ENCODE results near the gene RAPH1. TPM values are rescaled to one million over a fixed set of nuclear protein-coding genes. Genes with fewer than 3 reads are reported as not detected.
"Not testable (repeated sequence)": the region's sequence is repeated elsewhere in the genome, so short reads cannot be mapped to it uniquely, and the experiment has no call there.

Gene RAPH1
- polyA plus RNA-seq, 1 donor = 21.2 TPM

GRCh38 chr2:203441463-203441862 lies 93.6 kb downstream of the RAPH1 start:
- Histone ChIP-seq H3K27me3 (ENCODE audit: control insufficient read depth, insufficient read depth, low read length) (no peaks in the 10 kb centered on the region), H3K4me3 (ENCODE audit: low read length) (no peak overlapping the region), H3K4me1 (ENCODE audit: control insufficient read depth, insufficient read depth, low read length) (no peaks in the 10 kb centered on the region), H3K9me3 (ENCODE audit: control insufficient read depth, low read depth, low read length) (no peaks in the 10 kb centered on the region), H3K36me3 (ENCODE audit: control insufficient read depth, insufficient read depth, low read length) (peaks cover 57% of the 10 kb centered on the region), H3K27ac (ENCODE audit: low read length) (no peak overlapping the region)
- 100% methylated on average over 1 of the region's 3 CpGs for WGBS (ENCODE audit: insufficient coverage, low lambda C conversion rate)
- DNase-seq = no peak

GRCh38 chr2:203440671-203441070 lies 94.4 kb downstream of the RAPH1 start:
- no peak for DNase-seq
- no peaks in the 10 kb centered on the region for H3K4me1 ChIP-seq (ENCODE audit: control insufficient read depth, insufficient read depth, low read length)
- no peaks in the 10 kb centered on the region for H3K27me3 ChIP-seq (ENCODE audit: control insufficient read depth, insufficient read depth, low read length)
- no CpG with 5 or more reads among the region's 4 CpGs for WGBS (ENCODE audit: insufficient coverage, low lambda C conversion rate)
- peaks cover 53% of the 10 kb centered on the region for H3K36me3 ChIP-seq (ENCODE audit: control insufficient read depth, insufficient read depth, low read length)
- H3K9me3 ChIP-seq (ENCODE audit: control insufficient read depth, low read depth, low read length) = no peaks in the 10 kb centered on the region
- H3K4me3 ChIP-seq (ENCODE audit: low read length) = no peak overlapping the region
- no peak overlapping the region for H3K27ac ChIP-seq (ENCODE audit: low read length)

GRCh38 chr2:203438528-203438927 lies 96.6 kb downstream of the RAPH1 start:
- Histone ChIP-seq H3K9me3 (ENCODE audit: control insufficient read depth, low read depth, low read length) (no peaks in the 10 kb centered on the region), H3K4me3 (ENCODE audit: low read length) (no peak overlapping the region), H3K36me3 (ENCODE audit: control insufficient read depth, insufficient read depth, low read length) (peaks cover 42% of the 10 kb centered on the region), H3K27me3 (ENCODE audit: control insufficient read depth, insufficient read depth, low read length) (no peaks in the 10 kb centered on the region), H3K27ac (ENCODE audit: low read length) (no peak overlapping the region), H3K4me1 (ENCODE audit: control insufficient read depth, insufficient read depth, low read length) (no peaks in the 10 kb centered on the region)
- no peak for DNase-seq
- no CpG with 5 or more reads among the region's 2 CpGs for WGBS (ENCODE audit: insufficient coverage, low lambda C conversion rate)

GRCh38 chr2:203437511-203437910 lies 97.6 kb downstream of the RAPH1 start:
- no peak overlapping the region for H3K27ac ChIP-seq (ENCODE audit: low read length)
- no CpG with 5 or more reads among the region's 4 CpGs for WGBS (ENCODE audit: insufficient coverage, low lambda C conversion rate)
- H3K4me1 ChIP-seq (ENCODE audit: control insufficient read depth, insufficient read depth, low read length) = no peaks in the 10 kb centered on the region
- H3K9me3 ChIP-seq (ENCODE audit: control insufficient read depth, low read depth, low read length) = no peaks in the 10 kb centered on the region
- H3K36me3 ChIP-seq (ENCODE audit: control insufficient read depth, insufficient read depth, low read length) = peaks cover 37% of the 10 kb centered on the region
- no peaks in the 10 kb centered on the region for H3K27me3 ChIP-seq (ENCODE audit: control insufficient read depth, insufficient read depth, low read length)
- no peak for DNase-seq
- no peak overlapping the region for H3K4me3 ChIP-seq (ENCODE audit: low read length)

DNA sequence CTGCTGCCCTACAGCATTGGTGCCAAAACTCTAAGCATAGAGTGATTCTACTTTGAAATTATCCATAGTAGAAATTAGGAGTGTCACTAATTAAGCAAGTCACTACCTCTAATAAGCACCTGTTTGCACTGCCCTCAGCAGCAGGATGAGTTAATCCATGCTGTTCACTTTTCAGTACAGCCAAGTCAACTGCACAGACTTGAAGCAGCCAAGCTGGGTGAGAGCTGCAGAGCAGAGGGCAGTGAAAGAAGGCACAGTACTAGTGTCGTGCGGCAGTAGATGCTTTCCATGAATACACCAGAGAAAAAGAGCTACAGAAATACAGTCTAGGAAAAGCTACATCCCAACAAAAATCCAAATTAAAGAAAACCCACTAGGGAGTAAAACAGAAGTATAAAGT lies 98.6 kb downstream of the RAPH1 start:
- H3K27me3 ChIP-seq (ENCODE audit: control insufficient read depth, insufficient read depth, low read length) = no peaks in the 10 kb centered on the region
- peaks cover 27% of the 10 kb centered on the region for H3K36me3 ChIP-seq (ENCODE audit: control insufficient read depth, insufficient read depth, low read length)
- no peak for DNase-seq
- H3K9me3 ChIP-seq (ENCODE audit: control insufficient read depth, low read depth, low read length) = no peaks in the 10 kb centered on the region
- H3K27ac ChIP-seq (ENCODE audit: low read length) = no peak overlapping the region
- no peak overlapping the region for H3K4me3 ChIP-seq (ENCODE audit: low read length)
- no peaks in the 10 kb centered on the region for H3K4me1 ChIP-seq (ENCODE audit: control insufficient read depth, insufficient read depth, low read length)
- WGBS (ENCODE audit: insufficient coverage, low lambda C conversion rate) = no CpG with 5 or more reads among the region's 2 CpGs

- H3K36me3 ChIP-seq (ENCODE audit: control insufficient read depth, insufficient read depth, low read length) = peaks cover 8% of the 10 kb centered on the region
- no peaks in the 10 kb centered on the region for H3K9me3 ChIP-seq (ENCODE audit: control insufficient read depth, low read depth, low read length)
- H3K27me3 ChIP-seq (ENCODE audit: control insufficient read depth, insufficient read depth, low read length) = no peaks in the 10 kb centered on the region
- H3K27ac ChIP-seq (ENCODE audit: low read length) = no peak overlapping the region
- no peak for DNase-seq
- H3K4me3 ChIP-seq (ENCODE audit: low read length) = no peak overlapping the region
- WGBS (ENCODE audit: insufficient coverage, low lambda C conversion rate) = 89% methylated on average over 1 of the region's 6 CpGs
- H3K4me1 ChIP-seq (ENCODE audit: control insufficient read depth, insufficient read depth, low read length) = no peaks in the 10 kb centered on the region
Measured at GRCh38 chr2:203432811-203433210, 102.3 kb downstream of the RAPH1 start.

GRCh38 chr2:203431391-203432185 lies 103.5 kb downstream of the RAPH1 start:
- no peak overlapping the region for H3K4me3 ChIP-seq (ENCODE audit: low read length)
- DNase-seq = peak in 1 of 2 donors; percentile 15
- H3K4me1 ChIP-seq (ENCODE audit: control insufficient read depth, insufficient read depth, low read length) = no peaks in the 10 kb centered on the region
- H3K27me3 ChIP-seq (ENCODE audit: control insufficient read depth, insufficient read depth, low read length) = no peaks in the 10 kb centered on the region
- WGBS (ENCODE audit: insufficient coverage, low lambda C conversion rate) = 22% methylated on average over 3 of the region's 5 CpGs
- H3K9me3 ChIP-seq (ENCODE audit: control insufficient read depth, low read depth, low read length) = no peaks in the 10 kb centered on the region
- H3K36me3 ChIP-seq (ENCODE audit: control insufficient read depth, insufficient read depth, low read length) = peaks cover 14% of the 10 kb centered on the region
- no peak overlapping the region for H3K27ac ChIP-seq (ENCODE audit: low read length)

DNA sequence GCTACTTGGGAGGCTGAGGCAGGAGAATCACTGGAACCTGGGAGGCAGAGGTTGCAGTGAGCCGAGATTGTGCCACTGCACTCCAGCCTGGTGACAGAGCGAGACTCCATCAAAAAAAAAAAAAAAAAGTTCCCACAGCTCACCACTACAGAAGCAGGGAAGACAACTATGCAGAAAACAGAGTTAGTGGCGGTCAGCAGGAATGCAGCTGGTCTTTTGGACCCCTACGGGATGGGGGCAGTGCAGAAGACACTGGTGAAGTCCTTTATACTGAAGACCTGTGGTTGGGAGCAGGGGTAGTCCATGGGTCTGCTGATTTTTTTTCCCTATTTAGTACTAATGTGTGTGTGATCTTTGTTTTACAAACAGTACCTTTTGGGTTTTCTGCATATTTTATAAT lies 105.5 kb downstream of the RAPH1 start:
- H3K27ac ChIP-seq (ENCODE audit: low read length); H3K27me3 ChIP-seq (ENCODE audit: control insufficient read depth, insufficient read depth, low read length); H3K9me3 ChIP-seq (ENCODE audit: control insufficient read depth, low read depth, low read length); H3K4me1 ChIP-seq (ENCODE audit: control insufficient read depth, insufficient read depth, low read length); H3K4me3 ChIP-seq (ENCODE audit: low read length); DNase-seq: not testable (repeated sequence)
- whole genome bisulfite sequencing (ENCODE audit: insufficient coverage, low lambda C conversion rate) = no CpG with 5 or more reads among the region's 4 CpGs
- peaks cover 11% of the 10 kb centered on the region for H3K36me3 ChIP-seq (ENCODE audit: control insufficient read depth, insufficient read depth, low read length)

GRCh38 chr2:203427061-203427460 lies 108.0 kb downstream of the RAPH1 start:
- H3K27ac ChIP-seq (ENCODE audit: low read length) = no peak overlapping the region
- no peak for DNase-seq
- no peaks in the 10 kb centered on the region for H3K27me3 ChIP-seq (ENCODE audit: control insufficient read depth, insufficient read depth, low read length)

DNA sequence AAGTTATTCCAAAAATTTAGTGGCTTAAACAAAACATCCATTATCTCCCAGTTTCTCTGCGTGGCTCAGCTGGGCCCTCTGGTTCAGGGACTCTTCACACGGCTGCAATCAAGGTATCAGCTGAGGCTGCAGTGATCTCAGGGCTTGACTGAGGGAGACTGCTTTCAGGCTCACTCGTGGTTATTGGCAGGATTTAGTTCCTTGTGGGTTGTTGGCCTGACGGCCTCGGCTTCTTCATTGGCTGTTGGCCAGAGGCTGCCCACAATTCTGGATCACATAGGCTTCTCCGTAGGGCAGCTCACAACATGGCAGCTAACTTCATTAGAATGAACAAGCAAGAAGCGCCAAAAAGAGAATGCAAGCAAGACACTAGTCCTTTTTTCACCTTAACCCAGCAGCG lies 116.8 kb downstream of the RAPH1 start:
- no peak overlapping the region for H3K27ac ChIP-seq (ENCODE audit: low read length)
- peaks cover 16% of the 10 kb centered on the region for H3K36me3 ChIP-seq (ENCODE audit: control insufficient read depth, insufficient read depth, low read length)
- no peaks in the 10 kb centered on the region for H3K4me1 ChIP-seq (ENCODE audit: control insufficient read depth, insufficient read depth, low read length)
- no peak for DNase-seq
- H3K27me3 ChIP-seq (ENCODE audit: control insufficient read depth, insufficient read depth, low read length) = no peaks in the 10 kb centered on the region
- H3K4me3 ChIP-seq (ENCODE audit: low read length) = no peak overlapping the region
- peaks cover 5% of the 10 kb centered on the region for H3K9me3 ChIP-seq (ENCODE audit: control insufficient read depth, low read depth, low read length)
- 80% methylated on average over 1 of the region's 8 CpGs for WGBS (ENCODE audit: insufficient coverage, low lambda C conversion rate)

More at GRCh38 chr2:203427061-203427460, 108.0 kb downstream of the RAPH1 start:
- Histone ChIP-seq H3K4me3 (ENCODE audit: low read length) (no peak overlapping the region), H3K9me3 (ENCODE audit: control insufficient read depth, low read depth, low read length) (no peaks in the 10 kb centered on the region), H3K36me3 (ENCODE audit: control insufficient read depth, insufficient read depth, low read length) (peaks cover 11% of the 10 kb centered on the region), H3K4me1 (ENCODE audit: control insufficient read depth, insufficient read depth, low read length) (no peaks in the 10 kb centered on the region)
- 100% methylated on average over 2 of the region's 2 CpGs for WGBS (ENCODE audit: insufficient coverage, low lambda C conversion rate)

- Histone ChIP-seq H3K36me3 (ENCODE audit: control insufficient read depth, insufficient read depth, low read length) (peaks cover 20% of the 10 kb centered on the region), H3K4me1 (ENCODE audit: control insufficient read depth, insufficient read depth, low read length) (no peaks in the 10 kb centered on the region), H3K4me3 (ENCODE audit: low read length) (no peak overlapping the region), H3K27ac (ENCODE audit: low read length) (no peak overlapping the region), H3K27me3 (ENCODE audit: control insufficient read depth, insufficient read depth, low read length) (no peaks in the 10 kb centered on the region), H3K9me3 (ENCODE audit: control insufficient read depth, low read depth, low read length) (peaks cover 5% of the 10 kb centered on the region)
- no peak for DNase-seq
Measured at GRCh38 chr2:203413796-203414195, 121.3 kb downstream of the RAPH1 start.

Data from large intestine (tissue), 3 donors.